Measurements from ENCODE around the gene INPP5F.

The INPP5F gene

DNA sequence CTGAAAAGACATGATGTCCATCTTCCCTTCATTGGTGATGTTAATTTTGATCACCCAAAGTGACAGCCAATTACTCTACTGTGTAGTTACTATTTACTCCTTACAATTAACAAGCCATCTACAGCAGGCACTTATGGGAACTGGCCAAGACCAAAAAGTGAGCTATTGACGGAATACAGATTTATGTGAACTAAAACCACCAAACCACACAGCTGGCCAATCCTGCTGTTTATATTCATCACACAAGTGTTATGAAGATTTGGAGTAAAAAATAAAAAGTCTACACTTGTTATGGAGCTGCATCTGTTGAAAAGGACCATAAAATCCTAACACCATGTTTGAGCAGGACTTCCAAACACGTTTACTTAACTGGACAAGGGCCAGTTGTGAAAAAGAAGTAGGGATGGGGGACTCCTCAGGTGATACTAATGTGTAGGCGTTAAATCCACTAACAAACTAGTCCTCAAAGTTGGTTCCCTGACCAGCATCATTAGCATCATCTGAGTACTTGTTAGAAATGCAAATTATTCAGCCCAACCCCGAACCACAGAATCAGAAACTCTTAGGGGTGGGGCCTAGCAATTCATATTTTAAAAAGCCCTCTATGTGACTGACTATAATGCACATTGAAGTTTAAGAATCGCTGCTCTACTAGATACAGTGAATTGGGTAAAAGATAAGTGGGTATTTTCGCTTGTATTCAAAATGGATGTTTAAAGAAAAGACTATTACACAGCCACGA lies 135.2 kb downstream of the INPP5F start:
- Histone ChIP-seq H3K9me2 (replicated peaks; ENCODE audit: insufficient read depth, low read length) (no peaks in the 10 kb centered on the region), H3K4me2 (ENCODE audit: low read depth, low read length, poor library complexity, severe bottlenecking) (peak overlapping the region; percentile 5), H2AFZ (ENCODE audit: low read depth, low read length, severe bottlenecking) (no peak overlapping the region), H3K9ac (ENCODE audit: low read length) (no peak overlapping the region), H3F3A (ENCODE audit: insufficient read depth) (peaks cover 44% of the 10 kb centered on the region), H4K20me1 (ENCODE audit: low read depth, low read length) (peaks cover 40% of the 10 kb centered on the region), H3K9me3 (ENCODE audit: insufficient read depth, low read length) (peaks cover 9% of the 10 kb centered on the region; the same call in 1 of the 2 replicates), H3K4me3 (ENCODE audit: insufficient read depth, low read length, poor library complexity, severe bottlenecking) (no peak overlapping the region), H3K27me3 (ENCODE audit: low read length) (no peaks in the 10 kb centered on the region), H3K27ac (ENCODE audit: low read depth, low read length) (0 out of 2 replicates have a peak overlapping the region, but pooled peaks have one; percentile 3), H3K36me3 (ENCODE audit: low read length) (peaks cover 44% of the 10 kb centered on the region), H3K79me2 (ENCODE audit: insufficient read depth, low read length) (peaks cover 89% of the 10 kb centered on the region)
- TF ChIP-seq, protein P1, sequence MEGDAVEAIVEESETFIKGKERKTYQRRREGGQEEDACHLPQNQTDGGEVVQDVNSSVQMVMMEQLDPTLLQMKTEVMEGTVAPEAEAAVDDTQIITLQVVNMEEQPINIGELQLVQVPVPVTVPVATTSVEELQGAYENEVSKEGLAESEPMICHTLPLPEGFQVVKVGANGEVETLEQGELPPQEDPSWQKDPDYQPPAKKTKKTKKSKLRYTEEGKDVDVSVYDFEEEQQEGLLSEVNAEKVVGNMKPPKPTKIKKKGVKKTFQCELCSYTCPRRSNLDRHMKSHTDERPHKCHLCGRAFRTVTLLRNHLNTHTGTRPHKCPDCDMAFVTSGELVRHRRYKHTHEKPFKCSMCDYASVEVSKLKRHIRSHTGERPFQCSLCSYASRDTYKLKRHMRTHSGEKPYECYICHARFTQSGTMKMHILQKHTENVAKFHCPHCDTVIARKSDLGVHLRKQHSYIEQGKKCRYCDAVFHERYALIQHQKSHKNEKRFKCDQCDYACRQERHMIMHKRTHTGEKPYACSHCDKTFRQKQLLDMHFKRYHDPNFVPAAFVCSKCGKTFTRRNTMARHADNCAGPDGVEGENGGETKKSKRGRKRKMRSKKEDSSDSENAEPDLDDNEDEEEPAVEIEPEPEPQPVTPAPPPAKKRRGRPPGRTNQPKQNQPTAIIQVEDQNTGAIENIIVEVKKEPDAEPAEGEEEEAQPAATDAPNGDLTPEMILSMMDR (IDR thresholded peaks at IDR 0.05; ENCODE audit: insufficient read depth, low read length, poor library complexity, severe bottlenecking), result no peak
- TF ChIP-seq EZH2phosphoT487 (conservative IDR thresholded peaks at IDR 0.05; ENCODE audit: low read length), result no peak

DNA sequence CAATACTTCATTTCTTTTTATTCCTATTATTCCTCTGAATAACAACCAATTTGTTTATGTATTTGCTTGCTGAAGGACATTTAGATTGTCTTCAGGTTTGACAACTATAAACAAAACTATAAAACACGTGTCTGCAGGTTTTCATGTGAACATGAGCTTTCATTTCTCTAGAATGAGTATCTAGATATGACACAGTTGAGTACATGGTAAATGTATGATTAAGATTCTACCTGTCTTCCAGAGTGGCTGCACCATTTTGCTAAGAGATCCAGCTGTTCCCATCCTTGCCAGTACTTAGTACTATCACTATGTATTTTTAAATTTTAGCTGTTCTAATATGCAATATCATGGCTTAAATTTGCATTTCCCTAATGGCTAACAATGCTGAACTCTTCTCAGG lies 136.7 kb downstream of the INPP5F start:
- H3K4me2 ChIP-seq (ENCODE audit: low read depth, low read length, poor library complexity, severe bottlenecking), result no peak overlapping the region
- H4K20me1 ChIP-seq (ENCODE audit: low read depth, low read length), result peaks cover 40% of the 10 kb centered on the region
- peaks cover 30% of the 10 kb centered on the region for H3K36me3 ChIP-seq (ENCODE audit: low read length)
- H3K4me3 ChIP-seq (ENCODE audit: insufficient read depth, low read length, poor library complexity, severe bottlenecking), result no peak overlapping the region
- peaks cover 41% of the 10 kb centered on the region for H3F3A ChIP-seq (ENCODE audit: insufficient read depth)
- H3K9ac ChIP-seq (ENCODE audit: low read length), result no peak overlapping the region
- no peak overlapping the region for H3K27ac ChIP-seq (ENCODE audit: low read depth, low read length)
- peaks cover 99% of the 10 kb centered on the region for H3K79me2 ChIP-seq (ENCODE audit: insufficient read depth, low read length)
- H3K27me3 ChIP-seq (ENCODE audit: low read length), result no peaks in the 10 kb centered on the region
- no peak overlapping the region for H2AFZ ChIP-seq (ENCODE audit: low read depth, low read length, severe bottlenecking)
- TF ChIP-seq, protein P1 (IDR thresholded peaks at IDR 0.05; ENCODE audit: insufficient read depth, low read length, poor library complexity, severe bottlenecking), result no peak
- TF ChIP-seq EZH2phosphoT487 (conservative IDR thresholded peaks at IDR 0.05; ENCODE audit: low read length), result no peak
- H3K9me2 ChIP-seq (replicated peaks; ENCODE audit: insufficient read depth, low read length), result no peaks in the 10 kb centered on the region
- H3K9me3 ChIP-seq (ENCODE audit: insufficient read depth, low read length), result peaks cover 9% of the 10 kb centered on the region; the same call in 1 of the 2 replicates

DNA sequence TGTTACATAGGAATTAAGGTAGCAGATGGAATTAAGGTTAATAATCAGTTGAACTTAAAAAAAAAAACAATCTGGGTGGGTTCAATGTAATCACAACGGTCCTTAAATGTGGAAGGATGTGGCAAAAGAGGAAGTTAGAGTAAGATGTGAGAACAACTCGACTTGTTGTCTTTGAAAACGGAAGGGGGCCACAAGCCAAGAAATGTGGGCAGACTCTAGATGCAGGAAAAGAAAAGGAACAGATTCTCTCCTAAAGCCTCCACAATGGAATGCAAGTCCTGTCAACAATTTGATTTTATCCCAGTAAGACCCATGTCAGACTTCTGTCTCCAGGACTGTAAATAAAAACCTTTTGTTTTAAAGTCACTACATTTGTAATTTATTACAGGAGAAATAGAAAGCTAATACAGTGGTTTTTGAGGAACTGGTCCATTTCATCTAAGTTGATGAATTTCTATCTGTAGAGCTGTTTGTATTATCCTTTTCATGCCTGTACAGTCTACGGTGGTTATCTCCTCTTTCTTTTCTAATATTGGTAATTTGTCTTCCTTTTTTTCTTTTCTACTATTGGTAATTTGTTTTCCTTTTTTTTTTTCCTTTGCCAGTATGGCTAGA lies 138.2 kb downstream of the INPP5F start:
- Histone ChIP-seq H3F3A (ENCODE audit: insufficient read depth) (peaks cover 41% of the 10 kb centered on the region), H3K27ac (ENCODE audit: low read depth, low read length) (no peak overlapping the region), H3K9me2 (replicated peaks; ENCODE audit: insufficient read depth, low read length) (no peaks in the 10 kb centered on the region), H3K36me3 (ENCODE audit: low read length) (peaks cover 17% of the 10 kb centered on the region), H3K4me2 (ENCODE audit: low read depth, low read length, poor library complexity, severe bottlenecking) (peak overlapping the region; percentile 21), H3K9me3 (ENCODE audit: insufficient read depth, low read length) (peaks cover 9% of the 10 kb centered on the region; the same call in 1 of the 2 replicates), H2AFZ (ENCODE audit: low read depth, low read length, severe bottlenecking) (no peak overlapping the region), H3K9ac (ENCODE audit: low read length) (no peak overlapping the region), H4K20me1 (ENCODE audit: low read depth, low read length) (peaks cover 39% of the 10 kb centered on the region), H3K27me3 (ENCODE audit: low read length) (no peaks in the 10 kb centered on the region), H3K4me3 (ENCODE audit: insufficient read depth, low read length, poor library complexity, severe bottlenecking) (no peak overlapping the region), H3K79me2 (ENCODE audit: insufficient read depth, low read length) (peaks cover 100% of the 10 kb centered on the region)
- TF ChIP-seq, protein P1 (IDR thresholded peaks at IDR 0.05; ENCODE audit: insufficient read depth, low read length, poor library complexity, severe bottlenecking), result no peak
- no peak for TF ChIP-seq EZH2phosphoT487 (conservative IDR thresholded peaks at IDR 0.05; ENCODE audit: low read length)

Measured in SU-DHL-6 (cell line).